Measurements from ENCODE around the gene EAPP.
"Not testable (repeated sequence)": the region's sequence is repeated elsewhere in the genome, so short reads cannot be mapped to it uniquely, and the experiment has no call there.

EAPP gene

GRCh38 chr14:34555583-34556497, 16.3 kb upstream of the EAPP start:
- H3K9me3 ChIP-seq (ENCODE audit: control insufficient read depth, low read length); H3K27me3 ChIP-seq (replicated peaks; ENCODE audit: control insufficient read depth, insufficient read depth, low read length, poor library complexity, severe bottlenecking); H3K27ac ChIP-seq (ENCODE audit: insufficient read depth, low read length, poor library complexity, severe bottlenecking); H3K36me3 ChIP-seq (ENCODE audit: control insufficient read depth, insufficient read depth, low read length); H3K4me3 ChIP-seq (ENCODE audit: insufficient read depth, low read depth, low read length, poor library complexity, severe bottlenecking); H3K4me1 ChIP-seq (ENCODE audit: control insufficient read depth, insufficient read depth, low read length, poor library complexity, severe bottlenecking); DNase-seq: not testable (repeated sequence)

GRCh38 chr14:34554540-34555250, 15.2 kb upstream of the EAPP start:
- Histone ChIP-seq H3K9me3 (ENCODE audit: control insufficient read depth, low read length) (no peaks in the 10 kb centered on the region), H3K27me3 (replicated peaks; ENCODE audit: control insufficient read depth, insufficient read depth, low read length, poor library complexity, severe bottlenecking) (no peaks in the 10 kb centered on the region), H3K4me3 (ENCODE audit: insufficient read depth, low read depth, low read length, poor library complexity, severe bottlenecking) (no peak overlapping the region), H3K4me1 (ENCODE audit: control insufficient read depth, insufficient read depth, low read length, poor library complexity, severe bottlenecking) (no peaks in the 10 kb centered on the region), H3K36me3 (ENCODE audit: control insufficient read depth, insufficient read depth, low read length) (no peaks in the 10 kb centered on the region), H3K27ac (ENCODE audit: insufficient read depth, low read length, poor library complexity, severe bottlenecking) (peak overlapping the region; percentile 45)
- peak in 1 of 3 donors; percentile 10 for DNase-seq

GRCh38 chr14:34549276-34549966, 9.9 kb upstream of the EAPP start:
- H3K27me3 ChIP-seq (replicated peaks; ENCODE audit: control insufficient read depth, insufficient read depth, low read length, poor library complexity, severe bottlenecking); H3K9me3 ChIP-seq (ENCODE audit: control insufficient read depth, low read length): not testable (repeated sequence)

GRCh38 chr14:34548472-34548981, 9.0 kb upstream of the EAPP start:
- H3K4me3 ChIP-seq (ENCODE audit: insufficient read depth, low read depth, low read length, poor library complexity, severe bottlenecking): no peak overlapping the region
- peak in 2 of 3 donors; percentile 13 to 18 for DNase-seq
- H3K27me3 ChIP-seq (replicated peaks; ENCODE audit: control insufficient read depth, insufficient read depth, low read length, poor library complexity, severe bottlenecking): no peaks in the 10 kb centered on the region
- no peaks in the 10 kb centered on the region for H3K4me1 ChIP-seq (ENCODE audit: control insufficient read depth, insufficient read depth, low read length, poor library complexity, severe bottlenecking)
- no peaks in the 10 kb centered on the region for H3K9me3 ChIP-seq (ENCODE audit: control insufficient read depth, low read length)
- H3K27ac ChIP-seq (ENCODE audit: insufficient read depth, low read length, poor library complexity, severe bottlenecking): no peak overlapping the region
- no peaks in the 10 kb centered on the region for H3K36me3 ChIP-seq (ENCODE audit: control insufficient read depth, insufficient read depth, low read length)

More at GRCh38 chr14:34549276-34549966, 9.9 kb upstream of the EAPP start:
- not testable (repeated sequence) for H3K4me1 ChIP-seq (ENCODE audit: control insufficient read depth, insufficient read depth, low read length, poor library complexity, severe bottlenecking); DNase-seq; H3K36me3 ChIP-seq (ENCODE audit: control insufficient read depth, insufficient read depth, low read length); H3K27ac ChIP-seq (ENCODE audit: insufficient read depth, low read length, poor library complexity, severe bottlenecking); H3K4me3 ChIP-seq (ENCODE audit: insufficient read depth, low read depth, low read length, poor library complexity, severe bottlenecking)

GRCh38 chr14:34547136-34547520, 7.6 kb upstream of the EAPP start:
- DNase-seq; H3K27ac ChIP-seq (ENCODE audit: insufficient read depth, low read length, poor library complexity, severe bottlenecking); H3K9me3 ChIP-seq (ENCODE audit: control insufficient read depth, low read length); H3K27me3 ChIP-seq (replicated peaks; ENCODE audit: control insufficient read depth, insufficient read depth, low read length, poor library complexity, severe bottlenecking); H3K4me1 ChIP-seq (ENCODE audit: control insufficient read depth, insufficient read depth, low read length, poor library complexity, severe bottlenecking); H3K4me3 ChIP-seq (ENCODE audit: insufficient read depth, low read depth, low read length, poor library complexity, severe bottlenecking); H3K36me3 ChIP-seq (ENCODE audit: control insufficient read depth, insufficient read depth, low read length): not testable (repeated sequence)

GRCh38 chr14:34546272-34547135, 7.0 kb upstream of the EAPP start:
- not testable (repeated sequence) for H3K9me3 ChIP-seq (ENCODE audit: control insufficient read depth, low read length)

GRCh38 chr14:34540181-34541059, 919 bp upstream of the EAPP start:
- not testable (repeated sequence) for H3K27me3 ChIP-seq (replicated peaks; ENCODE audit: control insufficient read depth, insufficient read depth, low read length, poor library complexity, severe bottlenecking); H3K9me3 ChIP-seq (ENCODE audit: control insufficient read depth, low read length); DNase-seq; H3K36me3 ChIP-seq (ENCODE audit: control insufficient read depth, insufficient read depth, low read length)
- Histone ChIP-seq H3K4me3 (ENCODE audit: insufficient read depth, low read depth, low read length, poor library complexity, severe bottlenecking) (peak overlapping the region; percentile 77), H3K4me1 (ENCODE audit: control insufficient read depth, insufficient read depth, low read length, poor library complexity, severe bottlenecking) (peaks cover 14% of the 10 kb centered on the region), H3K27ac (ENCODE audit: insufficient read depth, low read length, poor library complexity, severe bottlenecking) (peak overlapping the region; percentile 93)

More at GRCh38 chr14:34546272-34547135, 7.0 kb upstream of the EAPP start:
- not testable (repeated sequence) for H3K27me3 ChIP-seq (replicated peaks; ENCODE audit: control insufficient read depth, insufficient read depth, low read length, poor library complexity, severe bottlenecking); H3K36me3 ChIP-seq (ENCODE audit: control insufficient read depth, insufficient read depth, low read length); H3K4me3 ChIP-seq (ENCODE audit: insufficient read depth, low read depth, low read length, poor library complexity, severe bottlenecking); H3K4me1 ChIP-seq (ENCODE audit: control insufficient read depth, insufficient read depth, low read length, poor library complexity, severe bottlenecking); DNase-seq; H3K27ac ChIP-seq (ENCODE audit: insufficient read depth, low read length, poor library complexity, severe bottlenecking)

GRCh38 chr14:34538871-34539406, 562 bp downstream of the EAPP start:
- Histone ChIP-seq H3K9me3 (ENCODE audit: control insufficient read depth, low read length) (no peaks in the 10 kb centered on the region), H3K27ac (ENCODE audit: insufficient read depth, low read length, poor library complexity, severe bottlenecking) (peak overlapping the region; percentile 93), H3K36me3 (ENCODE audit: control insufficient read depth, insufficient read depth, low read length) (peaks cover 5% of the 10 kb centered on the region), H3K4me3 (ENCODE audit: insufficient read depth, low read depth, low read length, poor library complexity, severe bottlenecking) (peak overlapping the region; percentile 77), H3K4me1 (ENCODE audit: control insufficient read depth, insufficient read depth, low read length, poor library complexity, severe bottlenecking) (peaks cover 14% of the 10 kb centered on the region), H3K27me3 (replicated peaks; ENCODE audit: control insufficient read depth, insufficient read depth, low read length, poor library complexity, severe bottlenecking) (no peaks in the 10 kb centered on the region)
- DNase-seq: peak in 1 of 3 donors; percentile 16

All from effector memory CD4-positive, alpha-beta T cell (primary cell).